GM18520 (cell line): ENCODE measurements around the gene ZCCHC24.

Experiments
- ATAC-seq: cut with Tn5 transposase; IDR thresholded peaks from one replicate; pipeline ENCODE4 v1.9.1; 2021; ENCODE audit not compliant: unreplicated experiment

ZCCHC24 gene

DNA sequence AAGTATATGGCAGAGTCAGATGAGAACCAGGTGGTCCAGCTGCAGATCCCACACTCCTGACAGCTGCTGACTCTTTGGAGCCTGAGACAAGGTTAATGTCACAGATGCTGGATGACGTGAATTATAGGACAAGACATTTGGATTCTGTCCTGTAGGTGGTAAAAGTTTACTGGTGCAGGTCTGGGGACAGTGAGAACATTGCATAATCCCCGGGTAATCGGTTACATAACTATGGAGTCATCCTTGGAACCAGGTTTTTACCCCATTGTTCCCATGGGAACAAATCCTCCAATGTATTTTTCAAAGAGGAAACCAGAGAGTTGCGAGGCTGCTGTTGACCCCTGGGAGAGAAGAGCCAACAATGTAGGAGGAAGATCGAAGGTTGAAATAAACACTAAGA, 27.5 kb upstream of the ZCCHC24 start:
- ATAC-seq: no peak

DNA sequence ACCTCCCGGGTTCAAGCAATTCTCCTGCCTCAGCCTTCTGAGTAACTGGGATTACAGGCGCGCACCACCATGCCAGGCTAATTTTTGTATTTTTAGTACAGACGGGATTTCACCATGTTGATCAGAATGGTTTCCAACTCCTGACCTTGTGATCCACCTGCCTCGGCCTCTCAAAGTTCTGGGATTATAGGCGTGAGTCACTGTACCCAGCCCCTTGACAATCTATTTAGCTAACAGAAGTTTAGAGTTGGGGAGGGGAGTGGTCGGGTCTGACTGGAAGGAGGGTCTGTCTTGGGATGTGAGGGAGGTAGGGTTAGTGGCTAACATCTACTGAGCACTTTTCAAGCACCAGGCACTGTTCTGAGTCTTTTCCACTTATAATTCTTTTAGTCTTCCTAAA, 27.0 kb upstream of the ZCCHC24 start:
- no peak for ATAC-seq

DNA sequence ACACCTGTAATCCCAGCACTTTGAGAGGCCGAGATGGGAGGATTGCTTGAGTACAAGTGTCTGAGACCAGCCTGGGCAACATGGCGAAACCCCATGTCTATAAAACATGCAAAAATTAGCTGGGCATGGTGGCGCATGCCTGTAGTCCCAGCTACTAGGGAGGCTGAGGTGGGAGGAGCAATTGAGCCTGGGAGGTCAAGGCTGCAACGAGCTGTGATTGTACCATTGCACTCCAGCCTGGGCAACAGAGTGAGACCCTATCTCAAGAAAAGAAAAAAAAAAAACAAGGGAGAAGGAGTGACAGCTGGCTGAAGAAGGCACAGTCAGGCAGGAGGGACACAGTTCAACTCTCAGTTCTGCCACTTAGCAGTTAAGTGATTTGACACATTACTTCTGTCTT, 26.4 kb upstream of the ZCCHC24 start:
- no peak for ATAC-seq

DNA sequence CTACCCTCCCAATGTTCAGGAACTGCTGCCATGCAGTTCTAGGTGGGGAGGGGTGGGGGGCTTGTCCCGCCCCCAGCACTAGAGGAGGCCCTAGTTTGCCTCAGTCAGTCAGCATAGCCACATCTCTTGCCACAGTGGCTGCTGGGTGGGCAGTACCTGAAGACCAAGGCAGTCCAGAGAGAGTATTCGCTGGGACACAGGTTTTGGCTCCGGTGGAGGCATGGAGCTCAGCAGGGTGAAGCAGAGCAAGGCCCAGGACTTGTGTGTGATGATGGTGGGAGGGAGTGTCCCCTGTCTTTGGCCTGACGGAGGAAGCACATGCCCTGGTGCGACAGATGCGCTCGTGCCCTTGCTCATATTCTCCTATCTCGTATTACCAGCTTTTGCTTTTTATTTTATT, 24.7 kb upstream of the ZCCHC24 start:
- ATAC-seq: no peak

DNA sequence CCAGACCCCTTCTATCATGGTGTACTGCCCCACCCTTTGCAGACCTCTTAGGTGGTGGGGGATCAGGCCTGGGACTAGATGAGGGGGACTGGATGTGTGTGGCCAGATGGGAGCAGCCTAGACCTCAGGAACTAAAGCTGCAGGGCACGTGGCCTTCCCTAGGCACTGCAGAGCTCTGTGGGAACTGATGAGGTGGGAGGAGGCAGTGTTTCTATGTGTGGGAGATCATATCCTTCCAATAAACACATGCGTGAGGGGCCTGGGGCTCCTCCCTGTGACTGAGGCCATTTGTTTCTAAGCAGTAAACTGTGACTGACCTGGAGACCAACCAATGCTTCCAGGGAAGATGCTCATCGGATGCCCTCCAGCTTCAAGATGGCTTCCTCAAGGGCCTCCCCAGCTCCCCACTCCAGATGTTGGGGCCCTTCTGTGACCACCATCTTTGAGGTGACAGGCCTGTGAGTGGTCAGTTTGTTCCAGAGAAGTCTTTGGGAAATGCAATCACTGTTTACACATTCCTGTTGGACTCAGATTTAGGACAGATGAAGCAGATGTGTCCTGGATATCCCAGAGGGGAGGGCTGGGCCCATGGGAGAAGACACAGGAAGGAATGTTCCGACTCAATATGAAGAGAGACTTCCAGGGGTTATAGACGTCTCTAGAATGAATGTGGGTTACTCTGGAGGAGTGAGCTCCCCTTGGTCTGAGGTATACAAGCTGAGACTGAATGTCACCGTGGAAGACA, 23.6 kb upstream of the ZCCHC24 start:
- no peak for ATAC-seq

DNA sequence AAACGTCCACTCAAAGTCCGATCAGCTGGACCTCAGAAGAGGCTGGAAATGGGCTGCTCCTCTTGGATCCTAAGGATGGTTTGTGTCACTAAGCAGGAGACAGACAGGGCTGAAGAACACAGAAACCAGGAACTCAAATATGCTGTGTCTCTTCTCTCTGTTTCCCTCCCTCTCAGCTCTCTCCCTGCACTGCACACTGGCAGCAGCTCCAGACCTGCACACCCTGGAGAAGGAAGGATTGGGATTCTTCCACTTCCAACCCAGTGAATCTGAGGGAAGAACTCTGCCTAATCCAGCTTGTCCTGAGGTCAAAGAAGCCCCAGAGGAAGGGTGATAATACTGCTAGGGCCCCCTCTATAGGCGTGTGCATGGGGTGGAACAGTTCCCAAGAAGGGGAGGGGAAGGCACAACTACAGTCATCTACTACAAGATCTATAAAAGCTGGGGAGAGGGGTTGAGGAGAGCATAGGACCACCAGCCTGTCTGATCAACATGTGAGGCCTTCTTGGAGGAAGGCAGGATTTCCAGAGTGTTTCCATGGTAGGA, 22.7 kb upstream of the ZCCHC24 start:
- ATAC-seq: no peak

DNA sequence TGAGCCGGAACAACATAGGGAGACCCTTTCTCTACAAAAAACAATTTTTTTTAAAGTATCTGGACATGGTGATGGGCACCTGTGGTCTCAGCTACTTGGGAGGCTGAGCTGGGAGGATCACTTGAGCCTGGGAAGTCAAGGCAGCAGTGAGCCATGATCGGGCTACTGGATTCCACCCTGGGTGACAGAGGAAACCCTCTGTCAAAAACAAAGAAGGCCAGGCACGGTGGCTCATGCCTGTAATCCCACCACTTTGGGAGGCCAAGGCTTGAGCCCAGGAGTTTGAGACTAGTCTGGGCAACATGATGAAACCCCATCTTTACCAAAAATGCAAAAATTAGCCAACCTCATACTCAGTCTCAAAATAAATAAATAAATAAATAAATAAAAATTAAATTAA, 19.9 kb upstream of the ZCCHC24 start:
- ATAC-seq: no peak

DNA sequence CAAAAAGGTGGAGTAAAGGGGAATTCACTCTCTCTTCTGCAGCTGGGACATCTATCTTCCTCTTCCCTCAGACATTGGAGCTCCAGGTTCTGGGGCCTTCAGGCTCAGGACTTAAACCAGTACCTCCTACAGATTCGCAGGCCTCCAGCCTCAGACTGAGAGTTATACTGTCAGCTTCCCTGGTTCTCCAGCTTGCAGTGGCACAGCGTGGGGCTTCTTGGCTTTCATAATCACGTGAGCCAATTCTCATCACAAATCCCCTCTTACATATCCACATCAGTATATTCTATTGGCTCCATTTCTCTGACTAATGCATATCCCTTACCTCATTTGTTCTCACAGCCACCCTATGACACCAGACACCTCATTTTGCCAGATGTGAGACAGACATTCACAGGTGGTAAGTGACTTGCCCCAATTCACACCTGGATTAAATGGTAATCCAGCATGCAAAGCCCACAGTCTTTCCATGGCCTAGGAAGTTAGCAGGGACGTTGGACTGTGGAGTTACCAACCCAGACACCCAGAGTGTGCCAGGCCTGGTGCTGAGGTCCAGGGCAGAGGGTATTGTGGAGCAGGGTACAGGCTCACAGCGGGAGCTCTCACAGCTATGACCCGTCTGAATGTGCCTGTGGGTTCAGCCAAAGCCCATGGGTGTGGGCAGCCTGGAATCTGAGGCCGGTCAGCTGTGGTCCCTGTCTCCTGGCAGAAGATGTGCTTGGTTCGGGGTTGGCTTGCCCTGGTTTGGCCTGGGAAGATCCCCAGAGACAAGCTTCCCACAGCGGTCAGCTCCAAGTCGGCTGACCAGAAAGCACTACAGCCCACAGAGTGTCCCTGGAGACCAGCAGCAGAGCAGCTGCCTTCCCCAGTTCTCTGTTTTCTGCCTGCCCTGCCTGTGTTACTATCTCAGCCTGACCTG, 18.4 kb upstream of the ZCCHC24 start:
- ATAC-seq: no peak

DNA sequence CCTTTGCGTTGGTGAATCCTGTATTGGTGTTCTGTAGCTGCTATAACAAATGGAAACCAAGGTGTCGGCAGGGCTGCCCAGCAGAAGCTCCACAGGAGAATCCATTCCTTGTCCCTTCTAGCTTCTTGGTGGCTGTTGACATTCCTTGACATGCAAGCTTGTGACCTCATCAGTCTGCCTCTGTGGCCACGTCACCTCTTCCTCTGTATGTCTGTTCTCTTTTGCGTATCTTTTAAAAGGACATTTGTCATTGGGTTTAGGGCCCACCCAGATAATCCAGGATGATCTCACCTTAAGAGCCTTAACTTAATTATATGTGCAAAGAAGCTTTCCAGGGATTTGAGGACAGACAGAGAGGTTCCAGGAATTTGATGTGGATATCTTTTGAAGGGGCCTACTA, 15.3 kb upstream of the ZCCHC24 start:
- ATAC-seq: no peak

DNA sequence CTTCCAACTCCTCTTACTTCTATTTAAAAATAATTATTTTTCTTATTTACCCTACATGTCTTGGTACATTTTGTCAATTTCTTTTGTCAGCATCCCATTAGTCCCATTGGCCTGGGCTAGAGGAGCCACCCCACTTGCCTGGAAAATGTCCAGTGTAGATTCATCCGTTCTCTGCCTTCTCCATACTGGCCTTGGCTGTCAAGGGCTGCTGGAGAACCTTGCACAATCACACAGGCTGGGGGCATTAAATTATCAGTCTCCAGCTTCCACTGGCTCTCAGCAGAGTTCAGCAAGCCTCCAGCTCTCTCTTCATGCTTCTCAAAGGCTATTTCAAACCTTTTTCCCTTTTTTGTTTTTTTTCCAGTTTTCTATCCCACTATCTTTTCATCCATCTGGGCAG, 13.8 kb upstream of the ZCCHC24 start:
- no peak for ATAC-seq

DNA sequence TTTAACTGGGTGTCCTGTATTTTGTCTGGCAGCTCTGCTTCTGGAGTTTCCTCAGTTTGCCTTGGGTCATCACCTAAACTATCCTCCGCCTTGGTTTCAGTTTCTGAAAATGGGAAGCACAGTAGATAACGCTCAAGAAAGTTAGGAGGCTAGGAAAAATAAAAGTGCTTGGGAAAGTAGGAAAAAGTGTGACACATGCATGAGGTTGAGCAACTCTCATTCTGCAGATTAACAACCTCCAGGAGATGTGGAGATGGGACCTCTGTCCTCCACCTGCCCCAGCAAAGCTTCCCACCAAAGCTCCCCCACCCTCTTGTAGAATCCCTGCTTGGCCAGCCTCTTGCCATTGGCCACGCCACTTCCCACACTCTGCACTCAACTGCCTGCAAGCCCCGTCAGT, 13.1 kb upstream of the ZCCHC24 start:
- ATAC-seq: no peak

DNA sequence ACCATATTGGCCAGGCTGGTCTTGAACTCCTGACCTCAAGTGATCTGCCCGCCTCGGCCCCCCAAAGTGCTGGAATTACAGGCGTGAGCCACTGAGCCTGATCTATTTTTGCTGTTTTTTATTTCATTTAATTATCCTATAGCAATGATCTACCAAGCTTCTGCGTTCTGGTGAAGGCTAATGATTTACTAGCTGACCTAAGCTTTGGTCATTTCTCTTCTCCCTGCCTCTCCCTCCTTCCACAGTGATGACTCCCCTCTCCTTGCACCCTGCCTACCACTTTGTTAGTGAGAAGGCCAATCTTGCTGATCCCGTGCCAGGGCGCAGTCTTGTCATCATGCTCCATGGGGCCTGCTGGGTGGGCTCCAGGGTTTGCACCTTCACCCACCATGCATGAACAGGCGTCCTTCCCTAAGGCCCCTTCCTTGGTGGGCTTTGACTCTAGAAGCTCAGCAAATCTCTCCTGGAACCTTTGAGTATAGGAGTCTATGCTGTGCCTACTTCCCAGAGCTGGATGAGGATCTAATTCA, 11.9 kb upstream of the ZCCHC24 start:
- ATAC-seq: no peak

DNA sequence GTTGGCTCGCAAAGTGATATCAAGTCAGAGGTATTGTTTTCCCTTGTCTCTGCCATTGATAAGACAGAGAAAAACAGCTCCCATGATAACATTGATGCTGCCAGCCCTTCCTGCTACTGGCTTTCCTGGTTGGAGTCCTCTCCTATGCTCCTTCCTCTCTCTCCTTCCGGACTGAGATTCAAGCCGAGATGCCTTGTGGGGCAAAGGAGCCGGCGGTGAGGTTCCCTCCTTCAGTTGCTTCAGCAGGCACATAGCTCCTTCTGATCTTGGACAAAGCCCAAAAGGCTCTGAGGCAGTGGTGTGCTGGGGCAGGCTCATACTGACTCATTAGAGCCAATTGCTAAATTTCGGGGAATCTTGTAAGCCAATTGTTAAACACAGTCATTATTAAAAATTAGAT, 8.8 kb upstream of the ZCCHC24 start:
- no peak for ATAC-seq

DNA sequence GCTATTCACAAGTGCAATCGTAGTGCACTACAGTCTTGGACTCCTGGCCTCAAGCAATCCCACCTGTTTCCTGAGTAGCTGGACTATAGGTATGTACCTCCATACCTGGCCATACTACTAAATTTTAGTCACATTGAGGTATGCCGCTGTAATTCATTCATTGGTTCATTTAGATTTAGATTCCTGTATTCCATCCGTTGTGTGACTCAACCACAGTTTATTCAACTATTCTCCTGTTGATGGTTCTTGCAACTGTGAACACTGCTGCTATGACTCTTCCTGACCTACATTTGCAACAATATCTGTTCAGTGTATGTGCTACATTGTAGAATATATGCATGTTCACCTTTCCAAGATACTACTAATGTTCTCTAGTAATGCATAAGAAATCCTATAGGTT, 8.0 kb upstream of the ZCCHC24 start:
- no peak for ATAC-seq

DNA sequence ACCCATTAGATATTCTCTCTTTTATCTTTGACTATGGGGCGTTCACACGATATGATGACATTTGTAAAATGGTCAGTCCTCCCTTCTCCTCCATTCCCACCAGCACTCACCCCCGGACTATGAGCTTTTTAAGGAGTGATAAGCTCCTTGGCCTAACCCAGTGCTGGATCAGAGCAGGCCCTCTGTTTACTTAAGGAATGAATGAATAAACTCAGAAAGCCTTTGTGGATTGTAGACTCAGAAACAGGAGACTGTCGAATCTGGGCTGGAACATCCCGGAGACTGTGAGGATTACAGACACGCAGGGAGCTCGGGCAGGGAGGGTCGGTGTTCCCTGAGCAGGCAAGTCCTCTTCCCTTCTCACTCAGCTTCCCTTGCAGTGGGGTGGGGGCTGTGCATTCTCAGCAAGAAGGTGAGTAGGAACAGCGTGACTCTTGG, 6.8 kb upstream of the ZCCHC24 start:
- no peak for ATAC-seq

DNA sequence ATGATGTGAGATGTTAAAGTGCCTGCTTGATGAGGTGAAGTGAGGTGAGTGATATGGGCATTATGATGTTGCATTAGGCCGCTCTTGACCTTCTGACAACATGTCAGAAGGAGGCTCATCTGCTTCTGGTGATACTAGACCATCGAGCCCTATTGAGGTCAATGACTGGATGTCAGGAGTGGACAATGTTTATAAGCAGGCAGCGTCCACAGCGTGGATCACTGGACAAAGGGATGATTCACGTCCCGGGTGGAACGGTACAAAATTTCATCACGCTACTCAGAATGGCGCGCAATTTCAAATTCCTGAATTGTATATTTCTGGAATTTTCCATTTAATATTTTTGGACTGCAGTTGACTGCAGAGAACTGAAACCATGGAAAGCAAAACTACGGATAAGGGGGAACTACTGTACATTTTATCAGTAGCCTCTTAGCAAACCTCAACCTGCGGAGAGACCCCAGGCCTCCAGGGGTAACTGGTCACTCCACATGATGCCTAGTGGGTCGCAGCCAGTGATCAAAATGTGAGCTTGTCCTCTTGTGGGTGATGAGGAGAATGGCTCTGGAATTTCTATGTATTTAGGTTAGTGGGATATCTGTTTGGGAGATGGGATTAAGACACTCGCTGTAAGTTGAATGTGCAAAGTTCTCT, 5.7 kb upstream of the ZCCHC24 start:
- no peak for ATAC-seq

DNA sequence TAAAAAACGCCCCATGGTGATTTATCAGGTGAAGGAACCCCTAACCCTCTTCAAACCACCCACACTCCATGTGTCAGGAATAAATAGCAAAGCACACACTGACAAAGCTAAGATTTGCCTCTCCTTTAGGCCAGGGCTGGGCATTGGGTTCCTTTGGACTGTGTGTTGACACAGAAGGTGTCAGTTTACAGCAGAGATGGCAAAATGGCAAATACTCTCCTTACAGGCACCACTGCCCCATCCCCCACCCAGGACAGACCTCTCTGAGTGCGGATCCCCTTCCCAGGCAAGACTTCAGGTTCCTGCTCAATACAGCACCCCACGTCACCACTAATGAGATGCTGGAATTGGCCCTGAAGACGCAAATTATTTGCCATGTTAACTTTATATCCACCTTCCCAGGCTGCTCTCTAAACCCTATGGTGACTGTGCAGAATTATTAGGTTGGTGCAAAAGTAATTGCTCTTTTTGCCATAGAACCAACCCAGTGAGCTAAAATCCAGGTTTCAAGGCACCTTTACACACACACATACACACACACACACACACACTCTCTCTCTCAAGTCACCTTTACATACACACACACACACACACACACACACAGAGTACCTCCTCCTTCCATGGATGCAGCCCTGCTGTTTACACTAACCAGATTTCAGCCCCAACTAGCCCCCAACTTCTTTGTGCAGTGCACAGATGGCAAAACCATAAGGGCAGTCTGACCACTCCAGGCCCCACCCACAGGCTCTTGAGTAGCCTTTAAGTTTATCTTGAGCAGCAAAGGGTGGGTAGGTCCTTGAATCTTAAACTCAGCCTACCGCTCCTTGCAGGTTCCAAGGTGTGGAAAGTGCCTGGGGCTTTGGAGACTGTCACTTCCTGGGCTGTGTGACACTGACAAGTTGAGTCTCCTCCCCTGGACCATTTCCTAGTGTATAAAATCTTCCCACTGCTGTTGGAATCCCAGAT, 4.0 kb upstream of the ZCCHC24 start:
- ATAC-seq: no peak

DNA sequence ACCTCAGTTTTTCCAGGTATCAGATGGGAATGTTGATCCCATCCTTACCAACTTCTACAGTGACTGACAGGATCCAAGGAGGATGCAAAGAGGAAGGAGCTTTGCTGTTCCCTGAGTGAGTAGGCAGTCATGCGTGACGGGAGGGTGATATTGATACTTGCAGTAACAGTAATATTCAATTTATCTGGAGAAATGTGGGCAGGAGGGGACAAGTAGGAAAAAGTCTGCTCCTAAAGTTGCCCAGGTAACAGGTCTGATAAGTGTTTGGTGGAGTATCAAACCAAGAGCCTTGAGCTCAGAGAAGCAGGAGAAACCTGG, 3.3 kb upstream of the ZCCHC24 start:
- no peak for ATAC-seq

DNA sequence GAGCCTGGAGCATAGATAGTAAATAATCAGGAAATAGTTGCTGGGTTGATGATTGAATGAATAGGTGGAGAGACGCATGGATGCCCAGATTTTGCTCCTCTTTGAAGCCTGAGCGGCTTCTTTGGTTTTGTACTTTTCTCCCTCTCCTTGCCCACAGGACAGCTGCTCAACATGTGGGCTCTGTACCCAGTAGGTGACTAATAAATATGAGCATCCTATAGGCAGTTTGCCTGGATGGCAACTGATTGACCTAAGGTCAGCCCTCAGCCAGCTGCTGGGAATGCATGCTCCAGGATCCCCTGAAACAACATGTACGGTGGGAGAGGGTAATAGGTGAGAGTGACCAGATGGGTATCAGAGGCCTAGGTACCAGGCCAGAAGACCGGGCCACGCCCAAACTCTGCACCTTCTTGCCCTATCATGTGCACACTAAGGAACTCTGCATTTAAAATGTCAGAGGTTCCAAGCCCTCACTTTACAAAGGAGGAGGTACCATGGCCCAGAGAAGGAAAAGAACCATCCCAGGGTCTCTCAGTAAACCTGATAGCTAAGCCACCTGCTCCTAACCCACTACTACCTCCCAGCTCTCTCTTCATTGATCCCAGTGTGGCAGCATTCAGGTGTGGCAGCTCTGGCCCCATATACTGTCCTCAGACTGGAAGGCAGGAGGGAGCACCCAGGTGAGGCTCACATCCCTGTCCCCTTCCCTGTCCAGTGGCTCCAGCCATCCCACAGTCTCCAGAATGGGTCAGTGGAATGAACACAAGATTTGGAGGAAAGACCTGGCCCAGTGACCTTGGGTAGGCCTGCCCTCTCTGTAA, 2.7 kb upstream of the ZCCHC24 start:
- ATAC-seq: no peak
